HG03039 (cell line): ENCODE results near the gene CC2D2B.

Source experiments
- ATAC-seq: cut with Tn5 transposase; IDR thresholded peaks from one replicate; pipeline ENCODE4 v1.9.1; 2021; ENCODE audit warnings: mild to moderate bottlenecking, moderate library complexity; ENCODE audit not compliant: unreplicated experiment

Gene CC2D2B

DNA sequence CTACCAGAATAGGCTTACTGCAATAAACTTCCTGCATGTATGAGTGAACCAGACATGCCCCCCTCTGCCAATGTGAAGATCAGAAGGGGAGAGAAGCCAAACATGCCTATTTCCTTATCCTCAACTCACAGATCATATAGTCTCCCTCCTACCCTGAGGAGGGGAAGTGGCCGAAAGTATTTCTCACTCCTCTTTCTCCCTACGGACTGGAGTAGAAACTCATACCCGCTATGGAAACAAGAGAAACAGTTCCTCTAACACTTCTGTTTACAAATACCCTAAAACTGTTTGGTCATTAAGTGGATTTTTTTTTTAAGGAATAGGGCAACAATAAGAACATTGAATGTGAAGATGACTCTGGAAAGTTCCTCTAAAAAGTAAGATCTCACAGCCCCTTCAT lies 167.0 kb downstream of the CC2D2B start:
- no peak for ATAC-seq

DNA sequence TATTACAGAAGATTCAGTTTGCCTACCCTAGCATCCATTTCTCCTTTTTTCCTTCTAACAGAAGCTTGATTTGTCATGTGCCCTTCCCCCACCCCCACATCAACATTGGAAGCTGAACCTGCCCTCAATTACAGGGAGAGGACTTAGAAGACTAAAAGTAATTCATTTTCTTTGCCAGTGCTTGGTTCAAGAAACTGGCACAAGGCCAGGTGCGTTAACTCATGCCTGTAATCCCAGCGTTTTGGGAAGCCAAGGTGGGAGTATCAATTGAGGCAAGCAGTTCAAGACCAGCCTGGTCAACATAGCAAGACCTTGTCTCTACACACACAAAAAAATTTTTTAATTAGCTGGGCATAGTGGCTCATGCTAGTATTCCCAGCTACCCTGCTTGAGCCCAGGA lies 168.2 kb downstream of the CC2D2B start:
- ATAC-seq = no peak

DNA sequence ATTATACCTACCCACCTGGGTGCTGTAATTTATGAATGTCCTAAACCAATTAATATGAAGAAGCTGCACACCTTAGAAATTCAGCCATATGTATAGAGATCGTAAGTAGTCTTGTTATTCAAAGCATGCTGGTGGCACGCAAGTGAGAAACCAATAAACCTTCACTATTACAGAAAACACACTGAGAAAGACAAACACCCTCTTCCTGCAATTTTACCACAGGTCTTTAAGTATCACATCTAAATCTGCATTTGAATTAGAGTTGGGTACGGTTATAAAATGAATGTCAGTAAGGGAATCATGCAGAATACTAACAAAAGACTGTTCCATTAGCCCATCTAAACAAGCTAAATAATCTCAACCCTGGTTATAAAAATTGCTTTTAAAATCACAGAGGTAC lies 169.4 kb downstream of the CC2D2B start:
- ATAC-seq = no peak

DNA sequence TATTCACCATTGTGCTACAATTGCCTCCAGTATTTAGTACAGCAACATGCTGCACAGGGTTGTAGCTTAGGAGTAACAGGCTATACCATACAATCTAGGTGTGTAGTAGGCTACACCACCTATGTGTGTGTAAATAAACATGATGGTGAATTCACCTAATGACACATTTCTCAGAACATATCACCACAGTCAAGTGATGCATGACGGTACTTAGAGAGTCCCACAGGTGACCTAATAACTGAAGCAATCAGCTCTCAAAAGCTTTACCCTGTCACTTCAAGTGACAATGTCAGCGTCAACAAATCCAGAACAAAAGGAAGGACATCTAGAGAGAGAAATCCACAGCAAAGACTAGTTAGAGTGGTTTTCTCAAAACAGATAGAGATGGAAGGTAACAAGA lies 174.4 kb downstream of the CC2D2B start:
- ATAC-seq = no peak
